ENCODE data around the gene ARPC2. TPM values are rescaled to one million over a fixed set of nuclear protein-coding genes. Genes with fewer than 3 reads are reported as not detected.

The ARPC2 gene
- total RNA-seq: 403 and 416 TPM in 2 replicates

GRCh38 chr2:218216674-218217359 lies at the start of gene ARPC2:
ARPC2 (plus strand) TSS chr2:218217189; CDS start chr2:218217471, 282 bp downstream.

GRCh38 chr2:218260742-218261422 lies 43.9 kb downstream of the ARPC2 start, which contains the start of gene GPBAR1:
GPBAR1 (plus strand) TSS chr2:218261015; CDS start chr2:218262725, 1,710 bp downstream.

GRCh38 chr2:218269900-218270720 lies 53.1 kb downstream of the ARPC2 start, which contains the start of the genes AAMP and PNKD:
AAMP (minus strand) TSS chr2:218270137; CDS start chr2:218270086, 51 bp downstream.
PNKD (plus strand) TSS chr2:218270519; CDS start chr2:218270536, 17 bp downstream.

GRCh38 chr2:218292048-218293014 lies 75.3 kb downstream of the ARPC2 start, which contains the start of gene TMBIM1:
TMBIM1 (minus strand) TSS chr2:218292503; CDS start chr2:218282141, 10,362 bp downstream.

Other genes with a start within 250 kb of the ARPC2 start
- 71.2 and 100 TPM in 2 replicates for gene TNS1, start 214.2 kb upstream of the ARPC2 start, total RNA-seq
- gene RUFY4, start 147.9 kb upstream of the ARPC2 start, total RNA-seq: not detected in 2 replicates
- not detected in 2 replicates for gene CXCR2, start 91.2 kb upstream of the ARPC2 start, total RNA-seq
- not detected in 2 replicates for gene CXCR1, start 50.2 kb upstream of the ARPC2 start, total RNA-seq
- gene GPBAR1, start 43.8 kb downstream of the ARPC2 start, total RNA-seq: 0.19 TPM in 1 of 2 replicates, not detected in the other
- 138 and 157 TPM in 2 replicates for gene AAMP, start 52.9 kb downstream of the ARPC2 start, total RNA-seq
- 27.5 and 29.1 TPM in 2 replicates for gene PNKD, start 53.3 kb downstream of the ARPC2 start, total RNA-seq
- gene TMBIM1, start 75.3 kb downstream of the ARPC2 start, total RNA-seq: 321 and 346 TPM in 2 replicates
- gene CATIP, start 139.7 kb downstream of the ARPC2 start, total RNA-seq: 0.13 TPM in 1 of 2 replicates, not detected in the other
- gene SLC11A1, start 165.1 kb downstream of the ARPC2 start, total RNA-seq: 0.19 and 0.26 TPM in 2 replicates
- gene CTDSP1, start 182.7 kb downstream of the ARPC2 start, total RNA-seq: 48.7 TPM in 2 replicates
- not detected in 2 replicates for gene VIL1, start 201.9 kb downstream of the ARPC2 start, total RNA-seq

Data from aortic smooth muscle cell (primary cell).